ENCODE measurements around the gene TEKT1.
"Not testable (repeated sequence)": the region's sequence is repeated elsewhere in the genome, so short reads cannot be mapped to it uniquely, and the experiment has no call there.

The TEKT1 gene

GRCh38 chr17:6830383-6830986, 1.0 kb downstream of the TEKT1 start:
- TF ChIP-seq CTCF (IDR thresholded peaks at IDR 0.05; ENCODE audit: low read depth, low read length) = no peak
- H3K4me3 ChIP-seq (ENCODE audit: low read depth, low read length) = no peak overlapping the region

GRCh38 chr17:6823011-6823442, 8.5 kb downstream of the TEKT1 start:
- no peak for TF ChIP-seq CTCF (IDR thresholded peaks at IDR 0.05; ENCODE audit: low read depth, low read length)
- H3K4me3 ChIP-seq (ENCODE audit: low read depth, low read length) = no peak overlapping the region

GRCh38 chr17:6818938-6819337, 12.6 kb downstream of the TEKT1 start:
- no peak overlapping the region for H3K4me3 ChIP-seq (ENCODE audit: low read depth, low read length)
- no peak for TF ChIP-seq CTCF (IDR thresholded peaks at IDR 0.05; ENCODE audit: low read depth, low read length)

- not testable (repeated sequence) for H3K4me3 ChIP-seq (ENCODE audit: low read depth, low read length)
Observed at GRCh38 chr17:6816368-6816767, 15.2 kb downstream of the TEKT1 start.

- no peak overlapping the region for H3K4me3 ChIP-seq (ENCODE audit: low read depth, low read length)
- no peak for TF ChIP-seq CTCF (IDR thresholded peaks at IDR 0.05; ENCODE audit: low read depth, low read length)
Observed at GRCh38 chr17:6815775-6816174, 15.8 kb downstream of the TEKT1 start.

- no peak for TF ChIP-seq CTCF (IDR thresholded peaks at IDR 0.05; ENCODE audit: low read depth, low read length)
- H3K4me3 ChIP-seq (ENCODE audit: low read depth, low read length) = no peak overlapping the region
Observed at GRCh38 chr17:6812295-6812694, 19.2 kb downstream of the TEKT1 start.

GRCh38 chr17:6811510-6811909, 20.0 kb downstream of the TEKT1 start:
- no peak for TF ChIP-seq CTCF (IDR thresholded peaks at IDR 0.05; ENCODE audit: low read depth, low read length)
- no peak overlapping the region for H3K4me3 ChIP-seq (ENCODE audit: low read depth, low read length)

- no peak overlapping the region for H3K4me3 ChIP-seq (ENCODE audit: low read depth, low read length)
- peak; percentile 37 for TF ChIP-seq CTCF (IDR thresholded peaks at IDR 0.05; ENCODE audit: low read depth, low read length)
Observed at GRCh38 chr17:6800422-6801027, 31.0 kb downstream of the TEKT1 start.
